BLaER1 (cell line): ENCODE results near the gene PDSS2.
A peak's percentile ranks its signal among the peaks of the same experiment; 100 is the strongest.
"Not testable (repeated sequence)": the region's sequence is repeated elsewhere in the genome, so short reads cannot be mapped to it uniquely, and the experiment has no call there.

Experiments
- H3K27ac ChIP-seq: shearing (Covaris generic); formaldehyde crosslinking; 2 replicates; pipeline ENCODE4 v1.8.1; 2022
- H3K27me3 ChIP-seq: shearing (Covaris generic); formaldehyde crosslinking; 2 replicates; pipeline ENCODE4 v1.8.1; 2022
- H3K36me3 ChIP-seq: shearing (Covaris generic); formaldehyde crosslinking; 2 replicates; pipeline ENCODE4 v1.8.1; 2022
- H3K4me1 ChIP-seq: shearing (Covaris generic); formaldehyde crosslinking; 2 replicates; pipeline ENCODE4 v1.8.1; 2022
- H3K4me2 ChIP-seq: shearing (Covaris generic); formaldehyde crosslinking; 2 replicates; pipeline ENCODE4 v1.8.1; 2022
- H3K4me3 ChIP-seq: shearing (Covaris generic); formaldehyde crosslinking; 2 replicates; pipeline ENCODE4 v1.8.1; 2022
- H3K9ac ChIP-seq: shearing (Covaris generic); formaldehyde crosslinking; 2 replicates; pipeline ENCODE4 v1.8.1; 2022
- H3K9me3 ChIP-seq: shearing (Covaris generic); formaldehyde crosslinking; 2 replicates; pipeline ENCODE4 v1.8.1; 2022
- H4K20me1 ChIP-seq: shearing (Covaris generic); formaldehyde crosslinking; 2 replicates; pipeline ENCODE4 v1.8.1; 2022
- Cebpa-rat ChIP-seq: shearing (Covaris generic); IDR thresholded peaks from 2 replicates; pipeline ENCODE4 v1.8.1; 2022

PDSS2 gene

DNA sequence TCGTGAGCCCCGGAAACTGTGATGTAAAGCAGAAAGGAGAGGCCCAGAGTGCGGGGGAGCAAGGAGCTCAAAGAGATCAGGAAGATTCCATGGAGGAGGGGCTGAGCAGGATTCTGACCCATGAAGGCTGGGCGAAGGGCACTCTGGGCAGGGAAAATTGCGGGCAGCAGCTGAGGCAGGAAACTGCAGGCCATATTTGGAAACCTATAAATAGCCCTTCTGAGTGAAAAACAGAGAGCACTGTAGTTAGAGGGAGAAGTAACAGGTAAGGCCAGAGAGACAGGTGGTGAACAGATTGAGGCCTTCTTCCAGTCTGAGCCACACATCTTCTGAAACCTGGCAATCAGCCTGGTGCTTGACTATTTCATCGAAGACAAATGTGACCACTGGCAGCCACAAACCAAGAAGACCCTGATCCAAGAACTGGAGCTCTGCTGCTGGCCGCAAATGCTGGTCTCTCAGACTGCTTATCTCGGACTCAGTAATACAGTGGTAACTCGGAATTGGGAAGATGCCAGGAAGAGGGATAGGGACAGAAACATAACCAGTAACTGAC is 329.9 kb downstream of the PDSS2 start:
- Histone ChIP-seq H3K4me3 (no peak overlapping the region), H3K9me3 (no peaks in the 10 kb centered on the region), H4K20me1 (no peaks in the 10 kb centered on the region), H3K4me1 (peaks cover 13% of the 10 kb centered on the region), H3K9ac (peak overlapping the region; percentile 14; the same call in 1 of the 2 replicates), H3K36me3 (no peaks in the 10 kb centered on the region), H3K27ac (no peak overlapping the region), H3K27me3 (no peaks in the 10 kb centered on the region), H3K4me2 (peak overlapping the region; percentile 42)
- no peak for TF ChIP-seq Cebpa-rat

DNA sequence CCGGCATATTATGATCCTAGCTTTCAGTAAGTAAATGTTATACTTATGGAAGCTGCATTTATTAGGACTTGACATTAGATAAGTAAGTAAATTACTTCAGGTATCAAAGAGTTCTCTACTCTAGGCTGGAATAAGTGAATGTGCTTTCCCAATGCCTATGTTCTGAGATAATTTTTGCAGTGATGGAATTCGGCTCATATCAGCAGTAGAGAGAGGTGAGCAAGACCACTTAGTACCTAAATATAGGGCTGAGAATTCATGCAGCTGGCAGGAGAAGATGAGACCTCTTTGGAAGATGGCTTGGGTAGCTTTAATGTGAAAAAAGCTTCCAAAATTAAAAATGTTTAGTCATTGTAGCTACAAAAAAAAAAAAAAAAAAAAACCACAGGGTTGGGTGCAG is 330.8 kb downstream of the PDSS2 start:
- no peak overlapping the region for H3K9ac ChIP-seq
- no peak overlapping the region for H3K4me3 ChIP-seq
- H3K4me2 ChIP-seq, result no peak overlapping the region
- no peak overlapping the region for H3K27ac ChIP-seq
- no peaks in the 10 kb centered on the region for H3K9me3 ChIP-seq
- H3K27me3 ChIP-seq, result no peaks in the 10 kb centered on the region
- no peak for TF ChIP-seq Cebpa-rat
- no peaks in the 10 kb centered on the region for H3K36me3 ChIP-seq
- peaks cover 13% of the 10 kb centered on the region for H3K4me1 ChIP-seq
- H4K20me1 ChIP-seq, result no peaks in the 10 kb centered on the region

DNA sequence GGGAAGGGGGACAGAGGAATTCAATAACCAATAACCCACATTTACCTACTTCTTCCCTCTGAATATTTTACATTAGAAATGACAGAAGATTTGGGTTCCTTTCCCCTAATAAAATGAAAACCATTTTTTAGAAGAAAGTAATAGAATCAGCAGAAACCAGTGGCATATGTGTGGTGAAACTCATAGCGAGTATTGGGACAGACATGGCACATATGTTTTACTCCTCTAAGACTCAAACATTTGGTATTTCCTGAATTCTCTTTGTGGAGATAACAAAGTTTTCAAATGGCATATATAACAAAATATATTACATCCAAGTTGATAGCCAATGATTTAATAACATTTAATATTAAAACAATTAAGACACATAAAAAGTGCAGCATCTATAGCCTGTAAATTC is 331.2 kb downstream of the PDSS2 start:
- no peaks in the 10 kb centered on the region for H3K36me3 ChIP-seq
- H3K27ac ChIP-seq, result no peak overlapping the region
- H3K9ac ChIP-seq, result no peak overlapping the region
- peaks cover 13% of the 10 kb centered on the region for H3K4me1 ChIP-seq
- no peak overlapping the region for H3K4me3 ChIP-seq
- no peak overlapping the region for H3K4me2 ChIP-seq
- H3K9me3 ChIP-seq, result no peaks in the 10 kb centered on the region
- TF ChIP-seq Cebpa-rat, result no peak
- H4K20me1 ChIP-seq, result no peaks in the 10 kb centered on the region
- H3K27me3 ChIP-seq, result no peaks in the 10 kb centered on the region

DNA sequence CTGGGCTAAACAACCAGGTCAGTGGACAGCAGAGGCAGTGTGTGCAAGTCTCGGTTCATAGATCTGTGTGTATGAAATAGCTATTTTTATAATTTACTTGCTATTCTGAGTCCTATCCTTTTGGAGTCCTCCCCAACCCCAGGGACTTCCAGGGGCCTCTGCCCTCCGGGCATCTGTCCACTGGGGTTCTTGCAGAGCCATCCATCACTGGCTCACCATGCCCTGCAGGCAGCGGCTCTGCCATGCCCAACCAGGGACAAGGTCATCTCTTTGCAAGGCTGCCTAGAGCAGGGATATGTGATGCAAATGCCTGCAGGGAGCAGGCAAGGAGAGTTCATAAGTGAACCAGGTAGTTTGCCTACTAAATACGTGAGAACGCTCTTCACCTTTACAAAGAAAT is 333.6 kb downstream of the PDSS2 start:
- no peaks in the 10 kb centered on the region for H3K36me3 ChIP-seq
- no peak overlapping the region for H3K9ac ChIP-seq
- H3K27me3 ChIP-seq, result no peaks in the 10 kb centered on the region
- TF ChIP-seq Cebpa-rat, result no peak
- no peaks in the 10 kb centered on the region for H4K20me1 ChIP-seq
- H3K9me3 ChIP-seq, result no peaks in the 10 kb centered on the region
- no peak overlapping the region for H3K27ac ChIP-seq
- no peak overlapping the region for H3K4me2 ChIP-seq
- no peak overlapping the region for H3K4me3 ChIP-seq
- H3K4me1 ChIP-seq, result peaks cover 13% of the 10 kb centered on the region

DNA sequence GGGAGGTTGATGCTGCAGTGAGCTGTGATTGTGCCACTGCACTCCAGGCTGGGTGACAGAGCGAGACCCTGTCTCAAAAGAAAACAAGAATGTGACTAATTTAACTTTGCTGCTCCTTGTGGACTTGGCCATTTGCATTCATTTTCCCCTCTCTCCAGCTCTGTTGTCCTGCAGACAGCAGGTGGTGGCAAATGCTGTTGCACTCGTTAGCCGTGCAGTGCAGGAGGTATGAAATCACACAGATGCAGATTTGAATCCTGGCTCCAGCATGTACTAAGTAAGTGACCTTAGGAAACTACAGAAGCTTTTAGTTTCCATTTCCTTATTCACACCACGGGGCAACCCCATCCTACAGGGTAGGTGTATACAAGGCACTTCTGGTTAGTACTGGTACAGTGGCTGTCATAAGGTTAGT is 334.4 kb downstream of the PDSS2 start:
- peaks cover 13% of the 10 kb centered on the region for H3K4me1 ChIP-seq
- no peaks in the 10 kb centered on the region for H3K36me3 ChIP-seq
- TF ChIP-seq Cebpa-rat, result no peak
- H3K27me3 ChIP-seq, result no peaks in the 10 kb centered on the region
- H4K20me1 ChIP-seq, result no peaks in the 10 kb centered on the region
- H3K27ac ChIP-seq, result no peak overlapping the region
- no peaks in the 10 kb centered on the region for H3K9me3 ChIP-seq
- no peak overlapping the region for H3K4me2 ChIP-seq
- no peak overlapping the region for H3K4me3 ChIP-seq
- no peak overlapping the region for H3K9ac ChIP-seq

DNA sequence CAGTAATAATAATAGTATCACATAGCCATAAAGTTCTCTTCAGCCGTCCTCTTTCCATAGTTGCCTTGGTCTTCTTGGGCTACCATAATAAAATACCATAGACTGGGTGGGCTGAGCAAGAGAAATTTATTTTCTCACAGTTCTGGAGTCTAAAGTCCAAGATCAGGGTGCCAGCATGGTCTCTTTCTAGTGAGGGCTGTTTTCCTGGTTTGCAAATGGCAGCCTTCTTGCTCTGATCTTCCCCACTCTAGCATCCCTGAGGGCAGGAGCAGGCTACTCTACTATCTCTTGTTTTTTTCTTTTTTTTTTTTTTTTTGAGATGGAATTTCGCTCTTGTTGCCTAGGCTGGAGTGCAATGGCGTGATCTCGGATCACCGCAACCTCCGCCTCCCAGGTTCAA is 335.9 kb downstream of the PDSS2 start:
- Histone ChIP-seq H3K4me3 (no peak overlapping the region), H3K4me1 (peaks cover 12% of the 10 kb centered on the region), H3K4me2 (no peak overlapping the region), H3K27ac (no peak overlapping the region), H3K27me3 (no peaks in the 10 kb centered on the region), H3K9ac (no peak overlapping the region), H4K20me1 (no peaks in the 10 kb centered on the region), H3K9me3 (no peaks in the 10 kb centered on the region), H3K36me3 (no peaks in the 10 kb centered on the region)
- TF ChIP-seq Cebpa-rat, result no peak

DNA sequence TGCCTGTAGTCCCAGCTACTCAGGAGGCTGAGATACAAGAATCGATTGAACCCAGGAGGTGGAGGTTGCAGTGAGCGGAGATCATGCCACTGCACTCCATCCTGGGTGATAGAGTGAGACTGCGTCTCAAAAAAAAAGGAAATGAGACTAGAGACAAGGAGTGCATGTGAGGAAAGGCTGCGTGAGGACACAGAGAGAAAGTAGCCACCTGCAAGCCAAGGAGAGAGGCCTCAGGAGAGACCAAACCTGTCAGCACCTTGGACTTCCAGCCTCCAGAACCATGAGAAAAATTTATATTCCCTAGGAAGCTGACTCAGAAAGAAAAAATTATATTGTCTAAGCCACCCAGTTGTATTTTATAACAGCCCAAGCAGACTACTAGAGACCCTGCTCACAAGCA is 336.6 kb downstream of the PDSS2 start:
- H3K9ac ChIP-seq, result no peak overlapping the region
- H3K36me3 ChIP-seq, result no peaks in the 10 kb centered on the region
- H3K4me3 ChIP-seq, result no peak overlapping the region
- H3K9me3 ChIP-seq, result no peaks in the 10 kb centered on the region
- H3K4me2 ChIP-seq, result no peak overlapping the region
- H4K20me1 ChIP-seq, result no peaks in the 10 kb centered on the region
- H3K27me3 ChIP-seq, result no peaks in the 10 kb centered on the region
- no peak for TF ChIP-seq Cebpa-rat
- no peak overlapping the region for H3K27ac ChIP-seq
- peaks cover 19% of the 10 kb centered on the region for H3K4me1 ChIP-seq

DNA sequence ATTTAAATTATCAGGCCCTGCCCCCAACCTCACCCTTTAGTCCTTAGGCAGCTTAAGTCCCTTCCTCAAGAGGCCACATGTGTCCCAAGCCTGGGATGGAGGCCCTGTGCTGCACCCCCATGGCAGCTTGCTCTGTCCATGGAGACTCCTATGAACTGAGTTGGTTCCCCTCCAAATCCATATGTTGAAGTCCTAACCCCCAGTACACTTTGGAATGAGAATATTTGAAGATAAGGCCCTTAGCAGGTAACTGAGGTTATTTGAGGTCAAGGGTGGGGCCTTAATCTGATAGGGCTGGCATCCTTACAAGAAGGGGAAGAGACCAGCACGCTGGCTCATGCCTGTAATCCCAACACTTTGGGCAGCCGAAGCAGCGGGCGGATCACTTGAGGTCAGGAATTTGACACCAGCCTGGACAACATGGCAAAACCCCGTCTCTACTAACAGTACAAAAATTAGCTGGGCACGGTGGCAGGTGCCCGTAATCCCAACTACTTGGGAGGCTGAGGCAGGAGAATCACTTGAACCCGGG is 337.3 kb downstream of the PDSS2 start:
- no peak overlapping the region for H3K4me2 ChIP-seq
- H4K20me1 ChIP-seq, result no peaks in the 10 kb centered on the region
- no peak for TF ChIP-seq Cebpa-rat
- H3K9me3 ChIP-seq, result no peaks in the 10 kb centered on the region
- H3K4me3 ChIP-seq, result no peak overlapping the region
- peaks cover 26% of the 10 kb centered on the region for H3K4me1 ChIP-seq
- H3K36me3 ChIP-seq, result no peaks in the 10 kb centered on the region
- H3K27ac ChIP-seq, result no peak overlapping the region
- no peaks in the 10 kb centered on the region for H3K27me3 ChIP-seq
- no peak overlapping the region for H3K9ac ChIP-seq

DNA sequence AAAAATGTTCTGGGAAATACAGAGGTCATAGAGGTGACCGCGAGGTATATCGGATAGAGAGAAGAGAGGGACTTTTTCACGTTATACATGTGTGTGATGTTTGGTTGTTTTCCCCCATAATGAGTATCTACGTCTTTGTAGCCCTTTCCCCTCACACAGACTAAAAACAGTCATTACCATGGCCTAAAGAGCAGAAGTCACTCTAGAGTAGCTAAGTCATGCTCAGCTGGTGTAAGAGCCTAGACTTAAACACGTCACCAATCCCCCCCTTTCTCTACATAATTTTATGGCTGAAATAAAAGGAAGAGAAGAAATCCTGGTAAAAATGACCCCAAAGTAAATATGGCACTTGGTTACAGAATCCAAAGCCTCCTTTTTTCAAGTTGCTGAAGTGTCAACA is 338.1 kb downstream of the PDSS2 start:
- no peak overlapping the region for H3K9ac ChIP-seq
- no peak overlapping the region for H3K4me2 ChIP-seq

DNA sequence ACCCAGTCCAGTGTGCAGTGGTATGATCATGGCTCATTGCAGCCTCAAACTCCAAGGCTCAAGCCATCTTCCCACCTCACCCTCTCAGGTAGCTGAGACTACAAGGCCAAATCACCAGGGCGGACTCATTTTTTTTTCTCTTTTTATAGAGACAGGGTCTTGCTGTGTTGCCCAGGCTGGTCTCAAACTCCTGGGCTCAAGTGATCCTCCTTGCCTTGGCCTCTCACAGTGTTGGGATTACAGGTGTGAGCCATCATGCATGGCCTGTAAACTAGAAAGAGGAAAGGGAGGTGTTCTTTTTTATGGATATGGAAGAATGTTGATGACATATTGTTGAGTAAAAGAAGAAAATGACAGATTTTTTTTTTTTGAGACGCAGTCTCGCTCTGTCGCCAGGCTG is 339.0 kb downstream of the PDSS2 start:
- no peak overlapping the region for H3K4me2 ChIP-seq

More for the DNA sequence above, 338.1 kb downstream of the PDSS2 start:
- Histone ChIP-seq H3K4me1 (peaks cover 32% of the 10 kb centered on the region), H3K36me3 (no peaks in the 10 kb centered on the region), H3K9me3 (no peaks in the 10 kb centered on the region), H3K4me3 (no peak overlapping the region), H3K27me3 (no peaks in the 10 kb centered on the region), H3K27ac (no peak overlapping the region), H4K20me1 (no peaks in the 10 kb centered on the region)
- no peak for TF ChIP-seq Cebpa-rat

DNA sequence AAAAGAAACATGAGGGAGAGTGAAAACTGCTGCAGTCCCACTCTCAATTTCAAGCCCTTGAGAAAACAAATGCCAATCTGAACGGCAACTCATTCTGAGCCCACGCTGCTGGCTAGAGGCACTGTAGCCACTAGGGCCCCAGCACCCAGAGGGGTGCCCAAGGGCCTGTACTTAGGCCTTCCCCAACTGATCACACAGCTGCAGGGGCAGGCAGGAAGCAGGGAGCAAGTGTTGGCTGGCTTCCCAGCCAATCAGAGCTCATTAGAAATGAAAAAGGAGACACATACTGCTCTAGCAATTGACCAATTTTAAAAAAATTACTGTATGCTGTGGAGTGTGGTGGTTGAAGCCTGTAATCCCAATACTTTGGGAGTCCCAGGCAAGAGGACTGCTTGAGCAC is 340.4 kb downstream of the PDSS2 start:
- no peak for TF ChIP-seq Cebpa-rat

More for the DNA sequence above, 339.0 kb downstream of the PDSS2 start:
- Histone ChIP-seq H4K20me1 (no peaks in the 10 kb centered on the region), H3K4me1 (peaks cover 32% of the 10 kb centered on the region), H3K9me3 (no peaks in the 10 kb centered on the region), H3K36me3 (no peaks in the 10 kb centered on the region), H3K27ac (no peak overlapping the region), H3K27me3 (no peaks in the 10 kb centered on the region), H3K4me3 (no peak overlapping the region), H3K9ac (no peak overlapping the region)
- no peak for TF ChIP-seq Cebpa-rat

DNA sequence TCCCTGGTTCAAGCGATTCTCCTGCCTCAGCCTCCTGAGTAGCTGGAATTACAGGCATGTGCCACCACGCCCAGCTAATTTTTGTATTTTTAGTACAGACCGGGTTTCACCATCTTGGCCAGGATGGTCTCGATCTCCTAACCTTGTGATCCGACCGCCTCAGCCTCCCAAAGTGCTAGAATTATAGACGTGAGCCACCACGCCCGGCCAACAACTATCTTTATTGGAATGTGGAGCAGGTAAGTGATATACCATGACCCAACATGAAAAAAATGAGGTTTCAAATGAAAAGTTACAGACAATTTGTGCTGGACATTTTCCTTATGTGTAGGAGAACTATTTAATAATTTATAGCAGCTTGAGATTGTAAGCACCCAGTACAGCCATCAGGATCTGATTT is 340.8 kb downstream of the PDSS2 start:
- H3K9me3 ChIP-seq, H3K9ac ChIP-seq, H3K36me3 ChIP-seq, H3K27me3 ChIP-seq, H3K27ac ChIP-seq, H4K20me1 ChIP-seq, H3K4me3 ChIP-seq: not testable (repeated sequence)
- Histone ChIP-seq H3K4me2 (peak overlapping the region; percentile 50), H3K4me1 (peaks cover 37% of the 10 kb centered on the region)

More for the DNA sequence above, 340.4 kb downstream of the PDSS2 start:
- H3K27me3 ChIP-seq, result no peaks in the 10 kb centered on the region
- no peak overlapping the region for H3K4me3 ChIP-seq
- H3K27ac ChIP-seq, result no peak overlapping the region
- H3K36me3 ChIP-seq, result no peaks in the 10 kb centered on the region
- H3K9ac ChIP-seq, result no peak overlapping the region
- peaks cover 33% of the 10 kb centered on the region for H3K4me1 ChIP-seq
- H3K4me2 ChIP-seq, result peak overlapping the region; percentile 50
- no peaks in the 10 kb centered on the region for H3K9me3 ChIP-seq
- no peaks in the 10 kb centered on the region for H4K20me1 ChIP-seq
